ENCODE data around the gene WDR33.

WDR33 gene

DNA sequence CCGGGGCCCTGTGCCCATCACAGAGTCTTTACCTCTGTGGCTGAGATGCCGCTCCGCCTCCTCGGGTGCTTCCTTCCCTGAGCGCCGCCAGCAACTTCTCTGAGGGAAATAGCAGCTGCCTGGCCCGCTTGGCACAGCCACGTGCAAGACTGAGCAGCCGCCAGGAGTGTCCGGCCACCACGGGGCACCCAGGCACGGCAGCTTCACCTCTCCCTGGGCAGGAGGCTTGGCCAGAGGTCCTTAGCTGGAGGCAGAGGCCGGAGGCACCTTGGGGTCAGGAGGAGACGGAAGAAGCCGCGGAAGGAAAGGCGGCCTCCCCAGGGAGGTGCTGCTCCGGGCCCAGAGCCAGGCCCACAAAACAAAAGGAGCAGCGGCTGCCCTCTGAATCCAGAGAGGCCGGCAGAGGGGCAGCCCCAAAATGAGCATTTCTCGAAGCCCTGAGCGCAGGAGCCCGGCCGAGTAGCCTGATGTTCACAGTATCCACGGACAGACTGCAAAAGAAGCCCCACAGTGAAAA lies 129.6 kb downstream of the WDR33 start:
- no peaks in the 10 kb centered on the region for H3K36me3 Mint-ChIP-seq
- H3K9me3 Mint-ChIP-seq: no peaks in the 10 kb centered on the region
- H3K4me1 Mint-ChIP-seq: peaks cover 6% of the 10 kb centered on the region
- peaks cover 3% of the 10 kb centered on the region for H3K27me3 Mint-ChIP-seq
- H3K4me3 Mint-ChIP-seq: no peak overlapping the region
- no peak overlapping the region for H3K27ac Mint-ChIP-seq

DNA sequence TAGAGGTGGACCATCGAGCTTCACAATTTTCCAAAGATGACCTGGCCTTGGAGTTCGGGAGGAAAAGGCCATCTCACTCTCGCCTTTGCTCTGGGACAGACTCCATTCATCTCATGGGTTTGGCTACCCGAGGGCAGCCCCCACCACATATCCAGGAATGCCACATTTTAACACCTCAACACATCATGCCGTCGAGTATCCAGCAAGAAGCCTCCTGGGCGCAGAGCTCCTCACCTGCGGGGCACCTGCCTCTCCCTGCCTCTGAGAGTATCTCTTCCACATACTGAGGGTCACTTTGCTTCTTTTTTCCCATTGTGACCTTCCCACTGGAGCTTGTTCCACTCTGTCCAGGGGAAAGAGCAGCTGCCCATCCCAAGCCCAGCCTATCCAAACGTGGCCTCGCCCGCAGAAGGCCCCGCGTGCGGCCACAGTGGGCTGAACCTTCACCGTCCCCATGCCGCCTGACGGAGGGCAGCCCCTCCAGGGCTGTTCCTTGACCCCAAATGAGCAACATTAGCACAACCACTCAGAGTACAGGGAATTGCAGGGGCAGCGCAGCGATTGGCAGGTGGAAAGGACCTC lies 130.2 kb downstream of the WDR33 start:
- no peak overlapping the region for H3K4me3 Mint-ChIP-seq
- H3K27ac Mint-ChIP-seq: no peak overlapping the region
- H3K27me3 Mint-ChIP-seq: peaks cover 6% of the 10 kb centered on the region
- no peaks in the 10 kb centered on the region for H3K36me3 Mint-ChIP-seq
- H3K4me1 Mint-ChIP-seq: peaks cover 7% of the 10 kb centered on the region
- no peaks in the 10 kb centered on the region for H3K9me3 Mint-ChIP-seq

GRCh38 chr2:127679680-127680361 lies 131.2 kb downstream of the WDR33 start:
- no peak overlapping the region for H3K27ac Mint-ChIP-seq
- no peaks in the 10 kb centered on the region for H3K36me3 Mint-ChIP-seq
- no peak overlapping the region for H3K4me3 Mint-ChIP-seq
- no peaks in the 10 kb centered on the region for H3K9me3 Mint-ChIP-seq
- H3K27me3 Mint-ChIP-seq: peaks cover 9% of the 10 kb centered on the region
- H3K4me1 Mint-ChIP-seq: peaks cover 10% of the 10 kb centered on the region

DNA sequence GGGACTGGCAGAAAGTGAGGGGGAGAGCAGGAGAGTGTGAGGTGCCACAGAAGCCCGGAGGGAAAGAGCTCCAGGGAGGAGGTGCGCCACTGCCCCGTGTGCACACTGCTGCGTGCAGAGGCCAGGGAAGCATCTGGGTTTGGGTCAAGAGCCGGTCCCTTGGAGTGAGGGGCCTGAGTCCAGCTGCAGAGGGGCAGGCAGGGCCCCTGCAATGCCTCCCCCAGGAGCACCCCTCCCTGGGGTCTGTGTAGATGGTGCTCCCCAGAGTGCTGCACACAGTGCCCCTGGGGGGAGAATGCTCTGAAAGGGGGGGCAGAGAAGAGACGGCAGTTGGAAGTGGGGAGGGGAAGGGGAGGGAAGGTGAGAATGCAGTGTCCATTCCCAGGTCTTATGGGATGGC lies 132.0 kb downstream of the WDR33 start:
- no peaks in the 10 kb centered on the region for H3K36me3 Mint-ChIP-seq
- no peaks in the 10 kb centered on the region for H3K9me3 Mint-ChIP-seq
- peaks cover 12% of the 10 kb centered on the region for H3K27me3 Mint-ChIP-seq
- no peak overlapping the region for H3K4me3 Mint-ChIP-seq
- H3K4me1 Mint-ChIP-seq: peaks cover 15% of the 10 kb centered on the region
- no peak overlapping the region for H3K27ac Mint-ChIP-seq

GRCh38 chr2:127678531-127678930 lies 132.4 kb downstream of the WDR33 start:
- H3K9me3 Mint-ChIP-seq: no peaks in the 10 kb centered on the region
- no peak overlapping the region for H3K27ac Mint-ChIP-seq
- H3K4me3 Mint-ChIP-seq: no peak overlapping the region
- peaks cover 14% of the 10 kb centered on the region for H3K27me3 Mint-ChIP-seq
- peaks cover 15% of the 10 kb centered on the region for H3K4me1 Mint-ChIP-seq
- no peaks in the 10 kb centered on the region for H3K36me3 Mint-ChIP-seq

GRCh38 chr2:127676906-127677305 lies 134.1 kb downstream of the WDR33 start:
- Mint-ChIP-seq H3K27ac (peak overlapping the region; percentile 20), H3K4me3 (no peak overlapping the region), H3K36me3 (no peaks in the 10 kb centered on the region), H3K9me3 (no peaks in the 10 kb centered on the region), H3K4me1 (peaks cover 10% of the 10 kb centered on the region), H3K27me3 (peaks cover 20% of the 10 kb centered on the region)

GRCh38 chr2:127675331-127676261 lies 135.4 kb downstream of the WDR33 start, which contains the start of gene LIMS2:
LIMS2 (minus strand) TSS chr2:127675530; CDS start chr2:127675024, 506 bp downstream.
- peaks cover 9% of the 10 kb centered on the region for H3K4me1 Mint-ChIP-seq
- no peak within 1 kb of the TSS for H3K27ac Mint-ChIP-seq
- peaks cover 20% of the 10 kb centered on the region for H3K27me3 Mint-ChIP-seq
- peak within 1 kb of the TSS; percentile 84 for H3K4me3 Mint-ChIP-seq
- no peaks in the 10 kb centered on the region for H3K9me3 Mint-ChIP-seq
- no peaks in the 10 kb centered on the region for H3K36me3 Mint-ChIP-seq

DNA sequence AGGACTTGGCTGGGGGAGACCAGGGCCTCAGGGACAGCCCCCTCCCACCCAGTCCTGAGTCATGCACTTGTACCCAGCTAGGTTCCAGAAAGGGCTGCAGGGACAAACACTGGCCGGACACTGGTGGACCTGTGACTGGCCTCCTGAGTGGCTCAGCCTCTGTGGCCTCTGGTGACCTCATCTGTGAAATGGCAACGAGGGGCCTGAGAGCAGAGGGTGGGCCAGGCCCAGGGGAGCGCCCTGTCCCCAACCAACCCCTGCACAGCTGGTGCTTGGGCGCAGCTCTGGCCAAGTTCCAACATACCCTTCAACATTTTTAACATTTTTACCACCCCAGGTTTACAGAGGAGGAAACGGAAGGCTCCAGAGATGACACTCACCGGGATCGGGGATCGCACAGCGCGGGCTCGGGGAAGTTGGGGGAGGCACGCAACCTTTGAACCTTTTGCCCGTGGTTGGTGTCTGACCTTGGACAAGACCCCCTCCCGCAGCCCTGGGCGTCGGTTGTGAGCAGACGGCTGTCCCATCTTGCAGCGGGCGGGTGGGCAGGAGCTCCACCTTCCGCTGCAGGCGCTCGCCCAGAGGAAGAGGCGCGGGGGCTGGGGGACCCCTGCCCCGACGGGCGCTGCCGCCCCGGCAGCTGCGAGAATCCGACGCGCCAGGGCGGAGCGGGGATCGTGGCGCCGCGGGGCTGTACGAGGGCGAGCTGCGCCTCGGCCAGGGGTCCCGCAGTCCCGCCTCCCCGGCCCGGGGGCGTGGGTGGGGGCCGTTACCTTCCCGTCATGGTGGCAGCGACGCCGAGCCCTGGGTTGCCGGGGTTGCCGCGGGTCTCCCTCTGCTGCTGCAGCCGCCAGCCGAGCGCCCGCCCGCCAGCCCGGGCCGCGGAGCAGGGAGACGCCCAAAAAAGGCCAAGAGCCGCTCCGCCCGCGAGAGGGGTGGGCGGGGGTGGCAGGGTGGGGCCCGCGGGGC lies 136.4 kb downstream of the WDR33 start:
- Mint-ChIP-seq H3K4me1 (peaks cover 9% of the 10 kb centered on the region), H3K4me3 (peak overlapping the region; percentile 84), H3K27ac (no peak overlapping the region), H3K27me3 (peaks cover 22% of the 10 kb centered on the region), H3K9me3 (no peaks in the 10 kb centered on the region), H3K36me3 (no peaks in the 10 kb centered on the region)

DNA sequence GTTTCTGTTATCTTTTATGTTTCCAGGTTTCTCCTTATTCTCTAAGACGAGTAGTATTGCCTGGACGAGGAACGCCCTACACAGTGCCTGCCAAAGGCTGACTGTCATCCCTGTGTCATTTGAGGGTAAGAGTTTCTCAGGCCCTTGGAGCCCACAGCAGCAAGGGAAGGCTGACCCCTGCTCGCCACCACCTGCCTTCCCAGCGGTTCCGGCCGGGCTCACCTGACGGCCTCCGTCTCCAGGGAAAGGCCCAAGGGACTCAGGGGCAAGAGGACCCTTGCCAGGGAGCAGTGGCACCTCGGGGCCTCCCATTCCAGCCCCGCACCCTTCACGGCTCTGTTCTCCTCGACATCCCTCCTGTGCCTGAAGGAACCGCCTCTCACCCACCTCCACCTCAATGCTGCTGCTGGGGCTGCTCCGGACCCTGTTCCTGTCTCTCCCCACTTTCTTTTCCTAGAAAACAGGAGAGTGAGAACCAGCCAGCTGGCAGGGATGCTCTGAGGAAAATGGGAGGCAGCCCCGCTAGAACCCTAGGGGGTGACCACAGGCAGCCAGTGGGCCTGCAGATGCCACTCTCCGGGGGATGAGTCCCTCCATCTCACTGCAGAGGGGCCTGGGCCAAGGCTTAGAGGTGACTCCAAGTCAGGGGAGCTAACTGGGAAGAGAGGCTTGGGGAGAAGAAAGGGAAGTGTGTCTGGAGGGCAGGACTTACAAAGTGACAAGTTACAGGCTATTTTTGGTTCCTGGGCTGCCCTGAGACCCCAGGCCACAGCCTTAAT lies 137.5 kb downstream of the WDR33 start:
- peaks cover 9% of the 10 kb centered on the region for H3K4me1 Mint-ChIP-seq
- no peaks in the 10 kb centered on the region for H3K9me3 Mint-ChIP-seq
- H3K27me3 Mint-ChIP-seq: peaks cover 26% of the 10 kb centered on the region
- no peak overlapping the region for H3K27ac Mint-ChIP-seq
- no peaks in the 10 kb centered on the region for H3K36me3 Mint-ChIP-seq
- peak overlapping the region; percentile 23 for H3K4me3 Mint-ChIP-seq

DNA sequence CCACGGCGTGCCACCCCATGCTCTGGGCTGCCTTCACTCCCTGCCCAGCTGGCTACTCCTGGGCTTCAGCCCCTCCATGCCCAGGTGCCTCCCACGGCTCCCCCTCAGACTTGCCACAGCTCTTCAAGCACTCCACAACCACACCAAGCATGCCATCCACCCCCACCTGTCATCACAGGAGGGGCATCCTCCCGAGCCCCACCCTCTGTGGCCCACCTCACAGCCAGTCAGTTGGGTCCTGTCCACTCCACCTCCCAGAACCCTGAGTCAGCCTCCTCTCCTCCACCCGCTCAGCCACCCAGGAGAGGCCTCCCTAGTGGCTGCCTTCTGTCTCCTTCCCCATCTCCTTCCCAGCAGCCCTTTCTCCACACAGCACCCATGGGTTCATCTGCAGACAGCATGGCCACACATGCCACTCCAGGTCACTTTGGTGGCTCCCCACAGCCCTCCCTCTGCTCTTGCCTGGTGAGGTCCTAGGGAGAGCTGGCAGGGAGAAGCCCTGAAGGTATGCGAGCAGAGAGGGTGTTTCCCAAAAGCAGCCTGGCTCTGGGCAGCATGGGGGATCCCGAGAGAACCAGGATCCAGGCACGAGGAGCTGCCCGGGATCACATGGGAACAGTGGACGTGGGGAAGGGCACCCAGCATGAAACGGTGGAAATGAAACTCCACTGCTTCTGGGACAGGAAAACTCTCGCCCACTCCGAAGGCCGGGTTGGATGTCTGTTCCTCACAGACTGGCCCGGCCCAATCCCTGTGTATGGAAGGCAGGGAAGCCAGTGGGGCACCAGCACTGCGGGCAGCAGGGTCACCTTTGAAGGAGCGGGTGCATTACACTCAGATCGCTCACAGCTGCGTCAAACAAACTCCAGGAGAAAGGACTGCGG lies 138.4 kb downstream of the WDR33 start:
- no peaks in the 10 kb centered on the region for H3K36me3 Mint-ChIP-seq
- peak overlapping the region; percentile 33 for H3K4me3 Mint-ChIP-seq
- H3K27ac Mint-ChIP-seq: peak overlapping the region; percentile 68
- H3K27me3 Mint-ChIP-seq: peaks cover 24% of the 10 kb centered on the region
- no peaks in the 10 kb centered on the region for H3K9me3 Mint-ChIP-seq
- H3K4me1 Mint-ChIP-seq: peaks cover 9% of the 10 kb centered on the region

GRCh38 chr2:127671557-127672302 lies 139.2 kb downstream of the WDR33 start:
- Mint-ChIP-seq H3K9me3 (no peaks in the 10 kb centered on the region), H3K27me3 (peaks cover 29% of the 10 kb centered on the region), H3K4me3 (no peak overlapping the region), H3K4me1 (peaks cover 9% of the 10 kb centered on the region), H3K36me3 (no peaks in the 10 kb centered on the region), H3K27ac (no peak overlapping the region)

DNA sequence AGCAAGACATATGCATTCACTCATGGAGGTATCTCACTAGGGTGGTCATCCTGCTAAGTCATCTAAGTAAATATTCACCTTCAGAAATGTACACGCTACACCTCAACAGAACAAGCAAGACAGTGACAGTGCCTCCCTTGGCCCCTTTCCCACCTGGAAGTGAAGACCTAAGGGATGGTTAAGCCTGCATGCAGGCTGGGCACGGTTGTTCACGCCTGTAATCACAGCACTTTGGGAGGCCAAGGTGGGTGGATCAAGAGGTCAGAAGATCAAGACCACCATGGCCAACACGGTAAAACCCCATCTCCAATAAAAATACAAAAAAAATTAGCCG lies 140.0 kb downstream of the WDR33 start:
- Mint-ChIP-seq H3K9me3 (no peaks in the 10 kb centered on the region), H3K4me1 (peaks cover 9% of the 10 kb centered on the region), H3K27ac (no peak overlapping the region), H3K4me3 (no peak overlapping the region), H3K36me3 (no peaks in the 10 kb centered on the region), H3K27me3 (peaks cover 31% of the 10 kb centered on the region)

Data from activated naive CD4-positive, alpha-beta T cell treated with anti-CD3 and anti-CD28 coated beads, Interleukin-2, amount 50 U/mL, for 24 hours (primary cell).